MM.1S (cell line): Measurements from ENCODE around the gene TMEM190.
"Not testable (repeated sequence)": the region's sequence is repeated elsewhere in the genome, so short reads cannot be mapped to it uniquely, and the experiment has no call there.

Source experiments
- DNase-seq: peaks from one replicate; pipeline ENCODE4 v3.0.0-alpha.2; 2015
- H2AFZ ChIP-seq: fragments of 300-600 bp; sonication (generic); 2 replicates; pipeline ENCODE4 v1.6.0; 2016; ENCODE audit warnings: antibody characterized with exemption, low read length
- H3F3A ChIP-seq: fragments of 300-600 bp; sonication (generic); 2 replicates; pipeline ENCODE4 v1.6.1; 2016; ENCODE audit warnings: mild to moderate bottlenecking, antibody characterized with exemption, low read length, moderate library complexity, mixed read lengths; ENCODE audit not compliant: insufficient read depth
- H3K27ac ChIP-seq: fragments of 300-600 bp; sonication (generic); 2 replicates; pipeline ENCODE4 v1.5.1; 2016; ENCODE audit warnings: mild to moderate bottlenecking, low read length
- H3K27me3 ChIP-seq: fragments of 300-600 bp; sonication (generic); replicated peaks from 2 replicates; pipeline ENCODE4 v1.6.0; 2016; ENCODE audit warnings: low read length; ENCODE audit not compliant: insufficient read depth
- H3K36me3 ChIP-seq: fragments of 300-600 bp; sonication (generic); replicated peaks from 2 replicates; pipeline ENCODE4 v1.6.1; 2016; ENCODE audit warnings: mild to moderate bottlenecking, low read length, mixed read lengths; ENCODE audit not compliant: insufficient read depth
- H3K4me1 ChIP-seq: fragments of 300-600 bp; sonication (generic); 2 replicates; pipeline ENCODE4 v1.6.1; 2016; ENCODE audit warnings: low read length, mixed read lengths
- H3K4me2 ChIP-seq: fragments of 300-600 bp; sonication (generic); 2 replicates; pipeline ENCODE4 v1.6.0; 2016; ENCODE audit warnings: low read depth, low read length
- H3K4me3 ChIP-seq: fragments of 300-600 bp; sonication (generic); 2 replicates; pipeline ENCODE4 v1.5.1; 2016; ENCODE audit warnings: low read length, mixed read lengths
- H3K79me2 ChIP-seq: fragments of 300-600 bp; sonication (generic); 2 replicates; pipeline ENCODE4 v1.6.1; 2016; ENCODE audit warnings: mixed run types, low read length, mixed read lengths
- H3K9ac ChIP-seq: fragments of 300-600 bp; sonication (generic); 2 replicates; pipeline ENCODE4 v1.6.1; 2016; ENCODE audit warnings: low read length, mixed read lengths
- H3K9me2 ChIP-seq: fragments of 300-600 bp; sonication (generic); replicated peaks from 2 replicates; pipeline ENCODE4 v1.6.1; 2016; ENCODE audit warnings: mild to moderate bottlenecking, low read length, mixed read lengths; ENCODE audit not compliant: insufficient read depth
- H3K9me3 ChIP-seq: fragments of 300-600 bp; sonication (generic); replicated peaks from 2 replicates; pipeline ENCODE4 v1.6.1; 2016; ENCODE audit warnings: mild to moderate bottlenecking, low read length, mixed read lengths; ENCODE audit not compliant: insufficient read depth
- H4K20me1 ChIP-seq: fragments of 300-600 bp; sonication (generic); 2 replicates; pipeline ENCODE4 v1.6.1; 2016; ENCODE audit warnings: mild to moderate bottlenecking, low read length, moderate library complexity, mixed read lengths; ENCODE audit not compliant: insufficient read depth
- CTCF ChIP-seq: fragments of 300-600 bp; sonication (generic); IDR thresholded peaks from 2 replicates; pipeline ENCODE4 v1.5.1; 2016; ENCODE audit warnings: antibody characterized with exemption, low read length, mixed read lengths
- EZH2 ChIP-seq: fragments of 300-600 bp; sonication (generic); optimal IDR thresholded peaks from 2 replicates; pipeline ENCODE3; 2017; ENCODE audit warnings: low read depth, mild to moderate bottlenecking, antibody characterized with exemption, low read length, mixed read lengths
- EZH2phosphoT487 ChIP-seq: fragments of 300-600 bp; sonication (generic); IDR thresholded peaks from 2 replicates; pipeline ENCODE4 v1.6.1; 2018; ENCODE audit warnings: antibody characterized with exemption, low read length

TMEM190 gene

GRCh38 chr19:55376241-55376933 lies at the start of gene TMEM190:
TMEM190 (plus strand) TSS chr19:55376826; CDS start chr19:55376854, 28 bp downstream.
- H3K9me2 ChIP-seq = no peaks in the 10 kb centered on the region
- H3K27me3 ChIP-seq = peaks cover 28% of the 10 kb centered on the region
- no peak within 1 kb of the TSS for H3K4me2 ChIP-seq
- H3K36me3 ChIP-seq = no peaks in the 10 kb centered on the region
- H3K9ac ChIP-seq = no peak within 1 kb of the TSS
- no peak within 1 kb of the TSS for H3K27ac ChIP-seq
- no peak within 1 kb of the TSS for H2AFZ ChIP-seq
- no peaks in the 10 kb centered on the region for H4K20me1 ChIP-seq
- H3K9me3 ChIP-seq = no peaks in the 10 kb centered on the region
- no peak within 1 kb of the TSS for H3K4me3 ChIP-seq
- TF ChIP-seq EZH2 = no peak
- TF ChIP-seq EZH2phosphoT487 = no peak
- no peak for TF ChIP-seq CTCF
- H3F3A ChIP-seq = no peaks in the 10 kb centered on the region; the same call in 1 of the 2 replicates
- no peaks in the 10 kb centered on the region; the same call in 1 of the 2 replicates for H3K4me1 ChIP-seq
- DNase-seq = no peak
- peaks cover under 1% of the 10 kb centered on the region for H3K79me2 ChIP-seq

- H2AFZ ChIP-seq, H3K27ac ChIP-seq, H3K4me3 ChIP-seq, H3K9me3 ChIP-seq, H3K27me3 ChIP-seq, H3K9ac ChIP-seq, H4K20me1 ChIP-seq, DNase-seq, H3K4me2 ChIP-seq, H3F3A ChIP-seq, H3K79me2 ChIP-seq, H3K4me1 ChIP-seq, H3K36me3 ChIP-seq, H3K9me2 ChIP-seq: not testable (repeated sequence)
These were observed 47.8 kb upstream of the TMEM190 start for GRCh38 chr19:55328774-55329318.

- not testable (repeated sequence) for H4K20me1 ChIP-seq
These were observed 46.8 kb upstream of the TMEM190 start for GRCh38 chr19:55329791-55330190.

GRCh38 chr19:55333870-55334269 lies 42.8 kb upstream of the TMEM190 start:
- no peak overlapping the region for H2AFZ ChIP-seq
- TF ChIP-seq EZH2phosphoT487 = no peak
- no peak for TF ChIP-seq EZH2
- no peak for TF ChIP-seq CTCF
- peaks cover 16% of the 10 kb centered on the region for H3K27me3 ChIP-seq
- no peak overlapping the region for H3K4me2 ChIP-seq
- no peaks in the 10 kb centered on the region for H3K9me3 ChIP-seq
- H3K36me3 ChIP-seq = no peaks in the 10 kb centered on the region
- H3K4me1 ChIP-seq = peaks cover 5% of the 10 kb centered on the region; the same call in 1 of the 2 replicates
- no peak for DNase-seq
- H4K20me1 ChIP-seq = no peaks in the 10 kb centered on the region
- no peak overlapping the region for H3K27ac ChIP-seq
- H3K9me2 ChIP-seq = no peaks in the 10 kb centered on the region
- no peaks in the 10 kb centered on the region for H3K79me2 ChIP-seq
- no peak overlapping the region for H3K9ac ChIP-seq
- peaks cover 6% of the 10 kb centered on the region; the same call in 1 of the 2 replicates for H3F3A ChIP-seq
- H3K4me3 ChIP-seq = no peak overlapping the region

More at GRCh38 chr19:55329791-55330190, 46.8 kb upstream of the TMEM190 start:
- not testable (repeated sequence) for H3K9me3 ChIP-seq, H3K27me3 ChIP-seq, H3K9ac ChIP-seq, DNase-seq, H3F3A ChIP-seq, H3K4me3 ChIP-seq, H3K79me2 ChIP-seq, H3K36me3 ChIP-seq, H3K9me2 ChIP-seq, H2AFZ ChIP-seq, H3K27ac ChIP-seq, H3K4me1 ChIP-seq, H3K4me2 ChIP-seq
